NCI-H1930 (cell line): Measurements from ENCODE around the gene SEMG2.

Source experiments
- DNase-seq, 2 experiments: peaks; one replicate each; lab custom pipeline; 2025; lab: John Stamatoyannopoulos, UW

The SEMG2 gene

GRCh38 chr20:45229264-45230056 is 8.3 kb downstream of the SEMG2 start:
- no peak for DNase-seq

DNA sequence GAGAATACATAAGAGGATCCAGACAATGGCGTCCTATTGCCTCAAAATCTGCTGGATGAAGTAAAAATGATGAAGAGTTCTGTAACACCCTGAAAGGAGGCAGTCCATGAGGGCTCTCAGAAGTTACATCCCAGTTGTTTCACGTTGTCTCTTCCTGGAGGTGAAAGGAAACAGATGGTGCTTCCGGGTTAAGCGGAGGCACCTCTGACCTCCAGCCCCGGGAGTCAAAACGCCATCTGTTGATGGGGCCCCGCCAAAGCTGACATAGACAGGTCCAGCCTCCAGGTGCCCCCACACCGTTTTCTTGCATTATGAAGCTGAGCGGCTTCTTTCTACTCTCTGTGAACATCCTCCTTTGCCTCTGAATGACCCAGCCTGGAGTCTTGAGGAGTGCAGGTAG is 9.5 kb downstream of the SEMG2 start:
- no peak for DNase-seq

GRCh38 chr20:45235995-45236394 is 14.8 kb downstream of the SEMG2 start:
- DNase-seq: peak in 1 of 2 experiments; percentile 20

- DNase-seq: no peak
These were observed 17.0 kb downstream of the SEMG2 start for GRCh38 chr20:45238139-45238538.

GRCh38 chr20:45246109-45246508 is 24.9 kb downstream of the SEMG2 start:
- no peak for DNase-seq

GRCh38 chr20:45247865-45248264 is 26.7 kb downstream of the SEMG2 start:
- DNase-seq: no peak

- DNase-seq: no peak
These were observed 27.4 kb downstream of the SEMG2 start for GRCh38 chr20:45248609-45249008.

DNA sequence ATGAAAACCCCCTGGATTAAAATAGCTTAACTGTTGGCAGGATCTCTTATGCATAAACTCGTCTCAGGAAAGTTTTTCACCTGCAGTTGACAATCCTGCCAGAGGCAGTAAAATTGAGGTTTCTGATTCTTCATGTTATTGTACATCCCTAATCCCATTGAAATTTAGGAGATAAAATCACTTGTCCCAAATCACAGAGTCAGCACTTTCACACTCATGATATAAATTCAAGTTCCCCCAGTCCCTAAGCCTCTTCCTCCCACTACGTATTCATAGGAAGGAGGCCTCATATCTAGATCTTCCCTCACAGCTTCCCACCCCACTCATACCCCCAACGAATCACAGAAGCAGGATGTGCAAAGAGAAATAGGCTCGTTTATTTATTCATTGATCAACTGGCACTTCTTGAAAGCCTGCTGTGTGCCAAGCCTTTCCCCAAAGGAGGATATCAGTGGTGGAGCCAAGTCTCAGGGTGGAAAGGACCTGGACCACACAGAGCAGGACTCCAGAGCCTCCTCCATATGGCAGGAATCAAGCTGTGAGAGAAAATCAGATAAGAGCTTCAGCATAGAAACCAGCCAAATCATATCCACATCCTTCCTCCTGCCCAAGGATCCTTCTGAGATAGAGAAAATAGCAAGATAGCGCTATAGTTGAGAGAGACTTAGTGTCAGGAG is 30.8 kb downstream of the SEMG2 start:
- DNase-seq: no peak

DNA sequence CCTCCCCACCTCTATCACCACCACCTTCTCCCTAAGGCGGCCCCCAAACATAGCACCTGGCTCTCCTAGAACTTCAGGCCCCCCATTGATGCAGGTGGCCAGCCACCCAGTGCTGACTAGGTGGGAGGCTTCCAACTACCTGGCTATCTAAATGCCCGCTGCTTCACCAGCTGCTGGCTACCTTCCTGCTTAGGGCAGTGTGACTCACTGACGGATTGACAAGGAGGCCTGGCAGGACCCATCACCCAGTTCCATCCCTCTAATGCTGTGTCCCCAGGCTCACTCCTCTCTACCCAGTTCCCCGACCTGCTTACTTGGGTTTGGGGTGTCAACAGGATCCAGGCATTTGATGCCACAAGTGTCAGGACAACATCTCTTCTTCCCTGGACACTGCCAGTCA is 32.1 kb downstream of the SEMG2 start:
- no peak for DNase-seq

GRCh38 chr20:45254383-45255262 is 33.5 kb downstream of the SEMG2 start, which contains the start of gene SLPI:
Gene SLPI, minus strand, starts transcription at chr20:45254564. Its CDS starts 21 bp downstream, at chr20:45254543.
- DNase-seq: no peak

- no peak for DNase-seq
These were observed 36.0 kb downstream of the SEMG2 start for GRCh38 chr20:45257161-45257560.

GRCh38 chr20:45257711-45258110 is 36.5 kb downstream of the SEMG2 start:
- DNase-seq: no peak

DNA sequence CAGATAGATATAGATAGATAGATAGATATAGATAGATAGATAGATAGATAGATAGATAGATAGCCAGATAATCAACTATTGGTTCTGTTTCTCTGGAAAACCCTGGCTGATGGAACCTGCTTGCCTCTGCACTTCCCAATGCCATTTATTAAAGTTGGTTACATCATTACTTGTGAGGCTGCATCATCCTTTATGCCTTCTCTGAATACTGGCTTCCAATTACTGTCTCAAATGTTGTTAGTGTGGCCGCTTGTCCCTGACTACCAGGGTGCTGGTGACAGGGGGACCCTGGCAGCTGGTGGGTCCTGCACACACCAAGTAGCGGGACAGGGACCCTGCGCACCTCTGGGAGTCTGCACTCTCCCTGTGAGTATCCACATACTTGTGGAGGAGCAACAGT is 37.1 kb downstream of the SEMG2 start:
- DNase-seq: no peak

- DNase-seq: no peak
These were observed 37.5 kb downstream of the SEMG2 start for GRCh38 chr20:45258664-45259063.

DNA sequence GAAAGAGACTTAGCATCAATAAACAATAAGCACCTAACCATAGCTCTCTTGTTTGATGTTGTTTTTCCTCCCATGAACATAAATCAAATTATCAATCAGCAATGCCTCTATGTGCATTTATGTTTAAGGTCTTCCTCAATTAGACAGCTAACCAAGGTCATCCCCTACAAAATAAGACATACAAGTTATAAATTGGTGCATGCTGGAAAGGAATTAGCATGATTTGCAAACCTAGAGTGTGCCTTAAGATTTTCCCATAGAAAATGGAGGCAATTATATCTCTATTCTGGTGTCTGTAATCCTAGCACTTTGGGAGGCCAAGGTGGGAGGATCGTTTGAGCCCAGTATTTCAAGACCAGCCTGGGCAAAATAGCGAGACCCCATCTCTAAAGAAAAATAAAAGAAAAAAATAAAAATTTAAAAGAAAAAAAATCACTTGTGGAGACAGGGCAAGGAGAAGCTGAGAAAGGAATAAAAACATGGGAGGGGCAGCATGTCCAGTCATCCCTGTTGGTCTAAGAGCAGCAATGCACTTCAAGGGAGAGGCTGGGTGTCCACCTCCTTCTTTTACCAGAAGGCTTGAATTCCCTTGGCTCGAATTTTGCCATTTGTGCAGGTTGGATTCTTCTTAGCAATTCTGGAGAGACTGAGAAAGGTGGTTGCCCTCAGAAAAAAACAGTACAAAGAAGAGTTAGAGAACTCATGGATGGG is 42.5 kb downstream of the SEMG2 start:
- no peak for DNase-seq

GRCh38 chr20:45266977-45267376 is 45.8 kb downstream of the SEMG2 start:
- DNase-seq: no peak

DNA sequence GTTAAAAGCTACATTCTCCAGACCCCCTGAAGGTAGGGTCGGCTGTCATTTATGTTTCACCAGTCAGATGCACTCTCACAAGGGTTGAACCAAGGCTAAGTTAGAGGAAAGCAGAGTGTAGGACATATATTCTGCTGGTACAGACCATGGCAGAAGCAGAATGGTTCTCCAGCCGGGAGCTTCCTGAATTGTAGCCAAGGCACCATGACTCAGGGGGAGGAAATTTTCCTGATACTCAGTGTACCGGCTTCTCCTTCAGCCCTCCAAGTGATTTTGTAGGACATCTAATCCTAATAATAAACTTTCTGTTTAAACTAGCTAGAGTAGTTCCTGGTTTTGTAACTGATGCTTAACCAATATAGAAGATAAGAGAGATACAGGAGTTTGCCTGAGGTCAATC is 47.4 kb downstream of the SEMG2 start:
- no peak for DNase-seq

DNA sequence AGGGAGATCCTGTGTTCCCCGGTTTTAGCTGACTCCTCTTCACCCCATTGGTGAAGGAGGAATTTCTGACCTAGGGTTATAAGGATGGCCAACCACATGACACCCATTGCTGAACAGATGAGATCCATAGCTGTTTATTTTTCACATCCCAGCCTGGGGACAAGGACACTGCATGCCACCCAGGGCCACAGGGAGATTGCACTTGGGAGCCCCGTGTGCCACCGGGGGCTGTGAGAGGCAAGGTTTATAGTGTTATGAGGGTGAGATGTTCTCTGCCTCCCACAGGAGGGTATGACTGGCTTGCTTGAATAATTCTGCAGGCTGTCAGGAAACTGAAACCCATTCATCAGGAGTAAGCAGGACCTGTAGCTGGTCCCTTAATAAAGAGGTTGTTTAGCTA is 47.9 kb downstream of the SEMG2 start:
- no peak for DNase-seq

- no peak for DNase-seq
These were observed 48.6 kb downstream of the SEMG2 start for GRCh38 chr20:45269754-45270270.
